Stimulated activated CD8-positive, alpha-beta memory T cell treated with anti-CD3 and anti-CD28 coated beads, Interleukin-4, amount 100 ng/mL, for 24 hours (primary cell): ENCODE measurements around the gene RAD51.

Source experiments
- DNase-seq: peaks from one replicate; pipeline ENCODE4 v3.0.0-alpha.2; 2020; ENCODE audit warnings: low read depth

RAD51 gene

DNA sequence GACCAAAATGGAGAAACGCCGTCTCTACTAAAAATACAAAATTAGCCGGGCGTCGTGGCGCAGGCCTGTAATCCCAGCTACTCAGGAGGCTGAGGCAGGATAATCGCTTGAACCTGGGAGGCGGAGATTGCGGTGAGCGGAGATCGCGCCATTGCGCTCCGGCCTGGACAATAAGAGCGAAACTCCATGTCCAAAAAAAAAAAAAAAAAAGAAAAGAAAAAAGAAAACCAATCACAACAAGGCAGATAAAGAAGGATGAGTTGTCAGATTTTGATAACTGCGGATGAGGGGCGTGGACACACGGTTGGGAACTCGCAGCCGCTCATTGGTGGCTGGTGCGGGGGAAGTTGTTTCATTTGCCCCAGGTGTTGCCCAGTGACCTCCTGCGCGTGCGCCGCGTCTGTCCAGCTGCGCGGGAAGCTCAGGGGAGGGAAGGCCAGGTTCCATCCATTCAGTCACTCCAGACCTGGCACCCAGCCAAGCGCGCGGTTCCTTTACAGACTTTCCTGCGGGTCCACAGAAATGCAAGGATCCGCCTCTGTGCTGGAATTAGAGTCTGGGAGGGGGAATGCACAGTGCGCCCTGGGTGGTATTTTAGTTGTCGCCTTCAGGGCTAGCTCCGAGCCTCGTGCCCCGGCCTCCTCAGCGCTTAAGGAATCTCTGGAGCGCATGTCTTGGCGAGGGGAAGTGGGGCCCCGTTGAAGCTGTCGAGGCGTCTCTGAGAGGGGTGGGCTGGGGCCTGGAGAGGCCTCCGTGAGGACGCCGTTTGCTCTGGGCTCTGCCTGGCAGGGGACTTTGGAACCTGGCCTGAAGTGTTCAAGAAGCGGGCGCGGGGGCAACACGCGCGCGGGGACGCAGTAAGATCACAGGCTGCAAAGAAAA lies 68.2 kb downstream of the RAD51 start:
- no peak for DNase-seq

- peak; percentile 49 for DNase-seq
These were observed 69.0 kb downstream of the RAD51 start, which contains the start of gene GCHFR for GRCh38 chr15:40763801-40764628. Gene GCHFR, plus strand, starts transcription at chr15:40764068. Its CDS starts 113 bp downstream, at chr15:40764181.

DNA sequence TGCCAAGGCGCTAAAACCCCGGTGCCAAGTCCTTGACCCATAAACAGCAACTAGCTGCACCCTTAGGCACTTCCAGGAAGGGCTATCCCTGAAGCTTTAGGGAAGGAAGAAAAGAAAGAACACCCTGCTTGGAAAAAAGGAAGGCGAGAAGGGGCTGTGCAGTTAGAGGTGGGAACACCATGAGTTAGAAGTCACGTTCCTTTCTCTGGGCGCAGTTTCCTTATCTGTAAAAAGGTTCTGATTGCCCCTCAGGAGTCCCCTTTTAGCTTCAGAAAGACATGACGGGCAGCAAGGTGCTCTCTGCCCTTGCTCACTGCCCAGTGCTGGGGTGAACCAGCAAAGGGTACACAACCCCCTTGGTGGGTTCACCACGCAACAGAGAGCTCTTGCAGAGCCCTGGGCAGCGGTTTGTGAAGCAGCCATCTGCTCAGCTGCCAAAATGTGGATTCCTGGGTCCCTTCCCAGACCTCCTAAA lies 69.7 kb downstream of the RAD51 start:
- DNase-seq = no peak

DNA sequence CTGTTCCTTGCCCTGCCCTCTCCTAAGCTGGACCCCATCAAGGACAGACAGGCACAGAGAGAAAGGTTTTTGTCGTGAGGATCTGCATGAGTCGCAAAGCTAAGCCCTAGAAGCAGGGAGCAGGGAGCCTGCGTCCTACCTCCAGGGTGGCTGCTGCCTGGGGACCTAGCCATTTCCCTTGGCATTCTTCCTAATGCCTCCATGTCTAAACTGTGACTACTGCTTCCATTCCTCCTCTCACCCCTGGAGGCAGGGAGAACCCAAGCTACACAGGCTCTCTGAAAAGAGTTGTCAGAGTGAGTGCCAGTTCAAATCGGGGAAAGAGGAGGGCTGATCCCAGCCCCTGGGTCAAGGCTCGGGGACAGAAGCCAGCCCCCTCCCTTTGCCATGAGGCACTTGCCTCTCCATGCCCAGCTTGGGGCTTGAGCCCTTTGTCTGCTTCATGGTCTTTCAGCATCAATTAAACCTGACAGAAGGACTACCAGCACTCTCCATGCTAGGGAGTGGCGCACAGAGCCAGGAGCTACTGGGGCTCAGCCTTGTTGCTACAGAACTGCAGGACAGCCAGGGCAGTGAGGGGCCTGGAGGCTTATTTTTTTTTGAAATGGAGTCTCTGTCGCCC lies 71.3 kb downstream of the RAD51 start:
- no peak for DNase-seq

DNA sequence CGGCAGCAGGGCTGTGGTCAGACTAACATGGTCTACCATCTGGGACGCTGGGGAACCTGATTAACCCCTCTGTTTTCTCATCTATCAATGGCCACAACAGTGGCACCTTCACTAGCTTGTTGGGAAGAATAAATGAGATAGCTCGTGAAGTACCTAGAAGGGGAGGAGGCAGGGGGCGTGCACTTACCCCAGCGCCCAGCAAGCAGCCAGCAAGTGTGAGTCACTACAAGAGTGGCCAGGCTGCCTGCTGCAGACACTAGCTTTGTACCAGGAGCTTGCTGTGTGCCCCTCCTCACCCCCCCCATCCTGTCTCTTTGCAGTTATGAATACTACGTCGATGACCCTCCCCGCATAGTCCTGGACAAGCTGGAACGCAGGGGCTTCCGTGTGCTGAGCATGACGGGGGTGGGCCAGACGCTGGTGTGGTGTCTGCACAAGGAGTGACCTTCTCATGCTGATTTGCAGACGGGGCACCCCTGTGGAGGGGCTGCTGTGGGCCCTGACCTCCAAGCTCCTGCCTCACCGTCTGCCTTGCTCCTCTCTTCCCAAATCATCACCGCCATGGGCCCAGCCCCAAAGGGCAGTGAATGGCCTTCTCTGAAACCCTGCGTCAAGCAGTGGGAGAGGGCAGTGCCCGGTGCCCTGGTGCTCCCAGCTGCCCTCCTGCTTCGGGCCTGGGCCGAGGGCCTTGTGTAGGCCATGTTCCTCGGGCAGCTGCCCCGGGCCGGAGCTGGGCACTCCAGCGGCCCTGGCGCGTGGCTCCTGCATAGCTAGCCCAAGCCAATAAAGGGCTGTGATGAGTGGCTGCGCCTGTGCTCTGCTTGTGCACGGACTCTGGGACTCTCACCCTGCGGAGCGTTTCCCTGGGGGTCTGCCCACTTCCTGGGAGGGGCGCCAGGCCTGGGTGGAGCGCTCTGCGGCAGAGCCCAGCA lies 72.2 kb downstream of the RAD51 start:
- DNase-seq = no peak

DNA sequence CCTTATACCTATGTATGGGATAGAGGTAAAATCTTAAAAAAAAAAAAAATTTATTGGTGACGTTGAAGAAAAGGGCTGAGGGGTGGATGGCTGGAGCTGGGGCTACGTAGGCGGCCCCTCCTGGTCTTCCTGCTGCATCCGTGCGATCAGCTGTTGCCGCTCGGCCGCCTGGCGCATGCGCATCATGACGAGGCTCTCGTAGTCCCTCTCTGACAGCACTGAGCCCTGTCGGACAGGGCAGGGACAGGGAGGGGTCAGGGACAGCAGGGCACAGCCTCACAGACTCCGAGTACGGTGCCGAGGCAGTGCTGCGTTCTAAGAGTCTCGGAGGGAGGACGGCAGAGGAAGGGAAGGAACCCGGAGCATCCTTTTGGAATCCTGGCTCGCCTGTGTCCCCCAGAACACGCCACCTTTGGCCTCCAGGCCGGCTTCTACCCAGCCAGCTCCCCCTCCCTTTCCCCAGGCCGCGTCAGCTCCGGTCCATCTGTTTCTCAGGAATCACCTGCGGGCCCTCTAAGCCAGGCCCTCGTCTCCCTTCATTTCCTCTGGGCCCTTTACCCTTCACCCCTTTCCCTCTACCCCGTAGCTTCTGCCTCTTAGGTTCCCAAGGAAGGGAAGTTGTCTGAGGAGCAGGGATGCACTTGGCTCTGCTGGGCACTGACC lies 73.0 kb downstream of the RAD51 start:
- no peak for DNase-seq

DNA sequence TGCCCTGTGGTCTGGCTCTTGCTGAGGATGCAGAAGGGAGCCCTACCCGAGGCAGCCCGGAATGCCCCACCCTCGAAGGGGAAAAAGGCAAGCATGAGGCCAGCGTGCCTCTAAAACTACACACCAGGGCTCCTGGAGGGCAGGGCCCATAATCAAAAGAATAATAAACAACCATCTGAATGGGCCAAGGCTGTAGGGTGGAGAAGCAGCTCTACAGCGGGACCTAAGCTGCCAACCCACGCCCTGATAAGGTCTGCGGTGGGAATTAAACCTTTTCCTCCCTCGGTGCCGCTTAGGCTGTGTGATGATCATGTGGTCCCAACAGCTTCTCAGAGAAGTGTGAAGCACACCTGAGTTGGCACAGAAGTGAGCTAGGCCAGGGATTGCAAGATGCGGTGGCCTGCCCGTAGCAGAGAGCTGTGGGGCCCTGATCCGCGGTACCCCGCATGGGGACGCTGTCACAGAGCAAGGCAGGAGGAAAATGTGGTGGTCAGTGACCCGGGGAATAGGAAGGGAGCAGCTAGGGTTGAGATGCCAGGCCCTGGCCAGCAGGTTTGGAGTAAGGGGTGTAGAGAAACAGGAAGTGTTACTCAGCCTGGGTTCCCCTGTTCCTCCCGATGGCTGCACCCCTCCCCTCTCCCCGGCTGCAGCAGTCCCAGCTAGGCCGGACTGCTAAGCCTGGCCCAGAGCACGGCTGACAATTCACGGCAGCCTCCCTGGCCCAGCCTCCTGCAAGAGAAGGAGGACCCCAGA lies 73.7 kb downstream of the RAD51 start:
- DNase-seq = no peak

DNA sequence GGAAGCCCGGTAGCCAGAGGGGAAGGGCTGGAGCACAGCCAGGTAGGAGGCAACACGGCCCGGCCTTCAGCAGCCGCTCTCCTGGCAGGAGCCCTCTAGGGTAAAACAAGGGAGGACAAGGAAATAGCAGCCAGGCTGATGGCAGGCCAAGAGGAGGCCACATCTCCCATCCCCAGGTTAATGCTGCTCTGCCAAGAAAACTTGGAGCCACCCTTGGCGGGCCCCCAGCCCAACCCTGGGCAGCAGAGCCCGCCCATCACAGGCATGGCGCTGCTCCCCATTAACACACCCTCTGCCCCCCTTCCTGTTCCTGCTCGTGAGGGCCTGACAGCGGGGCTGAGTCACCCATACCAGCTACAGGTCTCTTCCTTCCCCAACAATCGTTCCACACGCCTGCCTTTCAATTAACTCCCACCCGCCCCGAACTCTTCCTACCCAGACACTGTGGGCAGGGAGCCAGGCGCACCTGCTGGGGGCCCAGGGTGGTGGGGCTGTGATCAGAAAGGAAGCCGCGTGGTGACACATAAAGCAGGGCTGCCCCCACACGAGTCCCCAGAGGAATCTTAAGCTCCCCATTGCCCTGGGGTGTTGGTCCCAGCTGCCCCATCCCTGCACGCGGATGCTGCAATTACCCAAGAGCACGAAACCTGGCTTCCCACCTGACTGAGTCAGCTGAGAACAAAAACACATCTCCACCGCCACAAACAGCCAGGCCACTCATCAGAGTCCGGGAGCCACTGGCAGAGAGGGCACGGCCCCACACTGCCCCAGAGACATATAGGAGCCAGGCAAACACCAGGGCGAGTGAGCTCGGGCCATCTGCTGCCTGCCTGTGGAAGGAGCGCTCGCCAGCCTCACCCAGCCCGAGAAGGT lies 74.5 kb downstream of the RAD51 start, which contains the start of gene C15orf62:
C15orf62 (plus strand) TSS at position 707 of the 873 bp plus-strand sequence. CDS start 516 bp downstream, outside the sequence.
- peak; percentile 57 for DNase-seq

DNA sequence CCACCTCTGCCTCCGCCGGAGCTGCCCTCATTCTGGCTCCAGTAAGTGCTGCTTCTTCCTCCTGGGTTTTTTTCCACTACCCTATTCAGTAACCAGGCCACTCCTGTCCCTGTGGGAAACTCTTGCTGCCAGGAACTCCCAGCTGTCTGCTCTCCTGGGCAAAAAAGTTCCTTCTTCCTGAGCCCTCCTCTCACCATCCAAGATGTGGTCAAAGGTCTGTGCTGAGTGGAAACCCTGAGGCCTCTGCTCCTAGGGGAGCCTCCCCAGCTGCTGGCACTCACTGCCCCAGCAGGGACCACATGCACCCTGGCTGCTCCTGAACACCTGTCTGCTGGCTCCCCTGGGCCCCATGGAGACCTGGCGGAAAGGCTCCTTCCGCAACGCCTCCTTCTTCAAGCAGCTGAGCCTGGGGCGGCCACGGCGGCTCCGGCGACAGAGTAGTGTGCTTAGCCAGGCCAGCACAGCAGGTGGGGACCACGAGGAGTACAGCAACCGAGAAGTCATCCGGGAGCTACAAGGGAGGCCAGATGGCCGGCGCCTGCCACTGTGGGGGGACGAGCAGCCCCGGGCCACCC lies 75.3 kb downstream of the RAD51 start:
- DNase-seq = no peak

GRCh38 chr15:40771242-40771641 lies 76.3 kb downstream of the RAD51 start:
- DNase-seq = no peak

- DNase-seq = no peak
These were observed 77.0 kb downstream of the RAD51 start for GRCh38 chr15:40772014-40772413.

DNA sequence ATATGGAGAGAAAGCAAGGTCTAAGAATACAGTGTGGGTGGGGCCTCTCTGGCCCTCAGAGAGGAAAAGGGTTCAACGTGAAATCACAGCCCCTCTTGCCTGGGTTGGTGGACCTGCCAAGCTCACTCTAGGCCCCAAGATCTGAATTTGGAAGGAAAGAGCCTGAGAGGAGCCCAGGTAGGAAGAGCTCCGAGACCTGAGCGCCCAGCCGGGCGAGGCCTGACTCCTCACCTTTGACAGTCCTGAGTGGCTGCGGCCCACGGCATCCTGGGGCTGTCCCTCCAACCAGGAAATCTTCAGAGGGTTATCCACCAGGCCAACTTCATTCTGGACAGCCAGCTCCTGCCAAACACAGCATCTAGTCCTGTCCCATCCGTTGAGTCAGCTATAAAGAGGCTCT lies 78.5 kb downstream of the RAD51 start:
- no peak for DNase-seq

- no peak for DNase-seq
These were observed 78.9 kb downstream of the RAD51 start for GRCh38 chr15:40773902-40774301.

DNA sequence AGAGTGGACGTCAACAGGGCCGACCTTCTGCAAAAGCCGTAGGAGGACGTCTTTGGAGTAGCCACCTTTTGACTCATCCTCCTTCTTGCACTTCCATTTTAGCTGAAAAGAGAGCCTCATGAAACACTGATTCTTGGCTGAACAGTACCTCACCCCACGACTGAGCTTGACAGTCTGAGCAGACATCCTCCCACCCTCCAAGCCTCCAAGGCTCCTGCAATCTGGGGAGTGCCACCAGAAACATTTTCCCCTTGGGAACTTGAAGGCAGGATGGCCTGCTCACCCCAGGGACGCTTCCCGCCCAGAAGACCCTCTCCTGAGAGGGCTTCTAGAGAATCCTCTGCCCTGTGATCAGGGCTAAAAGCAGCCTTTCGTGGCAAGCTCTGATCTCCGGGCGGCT lies 80.0 kb downstream of the RAD51 start:
- DNase-seq = no peak

- no peak for DNase-seq
These were observed 81.0 kb downstream of the RAD51 start for GRCh38 chr15:40775740-40776536.

- DNase-seq = peak; percentile 46
These were observed 81.7 kb downstream of the RAD51 start for GRCh38 chr15:40776537-40777141.
